ENCODE results near the gene DNAJB4.
"Not testable (repeated sequence)": the region's sequence is repeated elsewhere in the genome, so short reads cannot be mapped to it uniquely, and the experiment has no call there.

Gene DNAJB4

DNA sequence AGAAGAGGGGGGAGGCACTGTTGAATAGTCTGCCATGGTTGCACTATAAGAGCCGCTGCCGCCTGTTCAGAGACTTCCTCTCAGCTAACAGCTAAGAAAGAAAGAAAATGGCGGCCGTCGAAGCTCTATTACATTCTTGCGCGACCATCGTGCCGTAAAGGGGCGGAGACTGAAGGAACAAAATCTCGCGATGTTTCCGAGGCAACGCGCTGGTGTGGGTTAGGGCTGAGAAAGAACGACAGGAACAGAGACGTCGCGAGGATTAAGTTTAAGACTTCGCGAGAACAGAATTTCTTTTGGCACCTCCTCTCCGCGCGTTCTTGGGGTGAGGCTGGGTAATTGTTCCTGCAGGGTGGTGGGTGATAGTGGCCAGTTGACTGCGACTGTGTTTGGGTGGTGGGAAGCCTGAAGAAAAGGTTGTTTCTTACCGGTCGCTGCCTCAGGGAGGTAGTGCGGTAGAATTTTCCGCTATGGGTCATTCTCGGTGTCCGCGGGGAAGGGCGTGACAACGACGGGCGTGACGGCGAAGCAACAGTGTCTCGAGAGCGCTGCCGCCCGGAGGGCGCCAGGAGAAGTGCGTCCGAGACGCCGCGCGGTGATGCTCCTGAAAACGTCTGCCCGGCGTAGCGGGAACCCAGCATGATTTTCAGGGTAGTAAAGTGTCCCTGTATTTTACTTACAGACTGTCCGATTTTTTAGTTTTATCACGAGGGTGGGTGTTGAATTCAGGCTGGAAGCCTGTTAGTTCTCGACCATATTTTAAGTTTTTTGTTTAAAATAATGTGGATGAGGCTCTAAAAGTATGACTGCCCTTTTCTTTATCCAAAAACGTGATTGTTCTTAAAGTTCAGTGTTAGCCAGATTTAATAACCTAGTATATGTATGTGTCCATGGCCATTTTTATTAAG, 25.5 kb upstream of the DNAJB4 start, which contains the start of gene FUBP1:
Gene FUBP1, minus strand, starts transcription at position 104 of the 908 bp plus-strand sequence. Its CDS starts 68 bp downstream, at position 36.
- H3K4me3 ChIP-seq (ENCODE audit: low read length), result peak within 1 kb of the TSS; percentile 80
- TF ChIP-seq, protein P1, sequence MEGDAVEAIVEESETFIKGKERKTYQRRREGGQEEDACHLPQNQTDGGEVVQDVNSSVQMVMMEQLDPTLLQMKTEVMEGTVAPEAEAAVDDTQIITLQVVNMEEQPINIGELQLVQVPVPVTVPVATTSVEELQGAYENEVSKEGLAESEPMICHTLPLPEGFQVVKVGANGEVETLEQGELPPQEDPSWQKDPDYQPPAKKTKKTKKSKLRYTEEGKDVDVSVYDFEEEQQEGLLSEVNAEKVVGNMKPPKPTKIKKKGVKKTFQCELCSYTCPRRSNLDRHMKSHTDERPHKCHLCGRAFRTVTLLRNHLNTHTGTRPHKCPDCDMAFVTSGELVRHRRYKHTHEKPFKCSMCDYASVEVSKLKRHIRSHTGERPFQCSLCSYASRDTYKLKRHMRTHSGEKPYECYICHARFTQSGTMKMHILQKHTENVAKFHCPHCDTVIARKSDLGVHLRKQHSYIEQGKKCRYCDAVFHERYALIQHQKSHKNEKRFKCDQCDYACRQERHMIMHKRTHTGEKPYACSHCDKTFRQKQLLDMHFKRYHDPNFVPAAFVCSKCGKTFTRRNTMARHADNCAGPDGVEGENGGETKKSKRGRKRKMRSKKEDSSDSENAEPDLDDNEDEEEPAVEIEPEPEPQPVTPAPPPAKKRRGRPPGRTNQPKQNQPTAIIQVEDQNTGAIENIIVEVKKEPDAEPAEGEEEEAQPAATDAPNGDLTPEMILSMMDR (conservative IDR thresholded peaks at IDR 0.05; ENCODE audit: low read length), result peak; percentile 70
- DNase-seq (ENCODE audit: low read depth), result peak; percentile 99

DNA sequence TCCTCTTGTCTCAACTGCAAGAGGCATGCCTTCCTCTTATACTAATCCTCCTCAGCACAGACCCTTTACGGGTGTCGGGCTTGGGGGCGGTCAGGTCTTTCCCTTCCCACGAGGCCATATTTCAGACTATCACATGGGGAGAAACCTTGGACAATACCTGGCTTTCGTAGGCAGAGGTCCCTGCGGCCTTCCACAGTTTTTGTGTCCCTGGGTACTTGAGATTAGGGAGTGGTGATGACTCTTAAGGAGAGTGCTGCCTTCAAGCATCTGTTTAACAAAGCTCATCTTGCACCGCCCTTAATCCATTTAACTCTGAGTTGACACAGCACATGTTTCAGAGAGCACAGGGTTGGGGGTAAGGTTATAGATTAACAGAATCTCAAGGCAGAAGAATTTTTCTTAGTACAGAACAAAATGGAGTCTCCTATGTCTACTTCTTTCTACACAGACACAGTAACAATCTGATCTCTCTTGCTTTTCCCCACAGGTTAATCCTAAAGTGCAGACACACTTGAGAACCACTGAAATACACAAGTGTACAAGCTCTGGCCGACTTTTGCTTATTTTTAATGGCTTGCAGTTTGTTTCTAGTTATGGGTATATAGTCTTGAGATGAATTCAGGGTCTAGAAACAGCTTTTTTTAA, 21.3 kb upstream of the DNAJB4 start:
- DNase-seq (ENCODE audit: low read depth); H3K4me3 ChIP-seq (ENCODE audit: low read length): not testable (repeated sequence)

GRCh38 chr1:77983997-77984355, 20.8 kb upstream of the DNAJB4 start:
- no peak for DNase-seq (ENCODE audit: low read depth)
- TF ChIP-seq, protein P1 (conservative IDR thresholded peaks at IDR 0.05; ENCODE audit: low read length), result no peak
- no peak overlapping the region for H3K4me3 ChIP-seq (ENCODE audit: low read length)

- DNase-seq (ENCODE audit: low read depth), result no peak
- no peak overlapping the region for H3K4me3 ChIP-seq (ENCODE audit: low read length)
- TF ChIP-seq, protein P1 (conservative IDR thresholded peaks at IDR 0.05; ENCODE audit: low read length), result no peak
Measured at GRCh38 chr1:77984629-77985028, 20.1 kb upstream of the DNAJB4 start.

GRCh38 chr1:77986810-77987209, 17.9 kb upstream of the DNAJB4 start:
- DNase-seq (ENCODE audit: low read depth), result no peak
- TF ChIP-seq, protein P1 (conservative IDR thresholded peaks at IDR 0.05; ENCODE audit: low read length), result no peak
- no peak overlapping the region for H3K4me3 ChIP-seq (ENCODE audit: low read length)

- TF ChIP-seq, protein P1 (conservative IDR thresholded peaks at IDR 0.05; ENCODE audit: low read length), result no peak
- DNase-seq (ENCODE audit: low read depth), result no peak
- no peak overlapping the region for H3K4me3 ChIP-seq (ENCODE audit: low read length)
Measured at GRCh38 chr1:77987919-77988318, 16.8 kb upstream of the DNAJB4 start.

GRCh38 chr1:77989744-77990143, 15.0 kb upstream of the DNAJB4 start:
- TF ChIP-seq, protein P1 (conservative IDR thresholded peaks at IDR 0.05; ENCODE audit: low read length), result no peak
- H3K4me3 ChIP-seq (ENCODE audit: low read length), result no peak overlapping the region
- DNase-seq (ENCODE audit: low read depth), result no peak
